HepG2 (cell line): ENCODE results near the gene SDC1. TPM values are rescaled to one million over a fixed set of nuclear protein-coding genes. Genes with fewer than 3 reads are reported as not detected.

Experiments used
- ARNT ChIP-seq: fragments of 450-650 bp; IDR thresholded peaks from 2 replicates; pipeline ENCODE4 v1.6.1; 2017
- ARNT2 ChIP-seq: sonication (generic); formaldehyde crosslinking; IDR thresholded peaks from 2 replicates; pipeline ENCODE4 v1.8.0; 2022; ENCODE audit warnings: mild to moderate bottlenecking, low read depth, missing genetic modification reagents, moderate library complexity
- CBFB ChIP-seq: sonication (generic); formaldehyde crosslinking; IDR thresholded peaks from 2 replicates; pipeline ENCODE4 v1.4.0; 2020; ENCODE audit warnings: missing genetic modification reagents
- FOXJ3 ChIP-seq: sonication (generic); formaldehyde crosslinking; IDR thresholded peaks from 2 replicates; pipeline ENCODE4 v1.4.0; 2020; ENCODE audit warnings: missing genetic modification reagents, mild to moderate bottlenecking, borderline replicate concordance
- HOXA7 ChIP-seq: sonication (generic); formaldehyde crosslinking; IDR thresholded peaks from 2 replicates; pipeline ENCODE4 v1.8.1; 2022; ENCODE audit warnings: mild to moderate bottlenecking, missing genetic modification reagents, moderate library complexity
- MAFK ChIP-seq, 2 experiments: IDR thresholded peaks in 1 of 2; conservative IDR thresholded peaks in 1 of 2; 2 replicates each; pipeline ENCODE4 v1.6.1; 2011; ENCODE audit warnings: improper control_type of control experiment in 2 of 2, low read length in 2 of 2
- ONECUT2 ChIP-seq: sonication (generic); formaldehyde crosslinking; IDR thresholded peaks from 2 replicates; pipeline ENCODE4 v1.4.0; 2020; ENCODE audit warnings: missing genetic modification reagents
- STAT5B ChIP-seq: sonication (generic); formaldehyde crosslinking; IDR thresholded peaks from 2 replicates; pipeline ENCODE4 v1.4.0; 2020; ENCODE audit warnings: missing genetic modification reagents
- ZFP82 ChIP-seq: sonication (generic); formaldehyde crosslinking; IDR thresholded peaks from 2 replicates; pipeline ENCODE4 v1.5.1; 2020; ENCODE audit warnings: mild to moderate bottlenecking, missing genetic modification reagents, borderline replicate concordance
- ZKSCAN8 ChIP-seq: IDR thresholded peaks from 2 replicates; pipeline ENCODE4 v1.6.1; 2016; ENCODE audit warnings: borderline replicate concordance, missing genetic modification reagents, missing compliant biosample characterization
- ZNF143 ChIP-seq: sonication (generic); formaldehyde crosslinking; IDR thresholded peaks from 2 replicates; pipeline ENCODE4 v1.4.0; 2020; ENCODE audit warnings: missing genetic modification reagents
- ZNF598 ChIP-seq: sonication (generic); formaldehyde crosslinking; IDR thresholded peaks from 2 replicates; pipeline ENCODE4 v1.5.1; 2020; ENCODE audit warnings: mild to moderate bottlenecking, missing genetic modification reagents, borderline replicate concordance
- ZNF674 ChIP-seq: sonication (generic); formaldehyde crosslinking; IDR thresholded peaks from 2 replicates; pipeline ENCODE4 v1.5.0; 2020; ENCODE audit warnings: low read depth, mild to moderate bottlenecking, missing genetic modification reagents
- polyA plus RNA-seq, 8 experiments: library from polyadenylated mRNA; depleted of rRNA in 3 of 8; stranded (reverse) in 7 of 8; unstranded in 1 of 8; fragments of >200 nt; fragmentation: Illumina TruSeq in 4 of 8; extraction: Trizol in 4 of 8; gene quantifications; 2 replicates each; pipeline versions ENCODE4 v1.2.1 to v1.2.3, GENCODE V29; 2011 to 2016; ENCODE audit warnings: low read depth in 4 of 8, missing spikeins in 1 of 8, mixed read lengths in 1 of 8; ENCODE audit not compliant: insufficient read depth in 1 of 8
- total RNA-seq, 5 experiments: library from RNA; depleted of rRNA; stranded (reverse); fragments of >200 nt; fragmentation: Illumina TruSeq; extraction: Trizol; gene quantifications; 2 replicates each; pipeline ENCODE4 v1.2.3, GENCODE V29; 2016; ENCODE audit warnings: low read depth in 1 of 5
- TF ChIP-seq, protein P1 (sequence below): IDR thresholded peaks from 2 replicates; pipeline ENCODE4 v1.6.1; 2016
- TF ChIP-seq, protein P2 (sequence below): IDR thresholded peaks from 2 replicates; pipeline ENCODE4 v1.6.1; 2016; ENCODE audit warnings: missing biosample characterization, missing genetic modification reagents, low read depth
- TF ChIP-seq, protein P3 (sequence below): IDR thresholded peaks from 2 replicates; pipeline ENCODE4 v1.6.1; 2016; ENCODE audit warnings: low read depth, borderline replicate concordance
- TF ChIP-seq, protein P4 (sequence below): sonication (generic); formaldehyde crosslinking; IDR thresholded peaks from 2 replicates; pipeline ENCODE4 v1.5.0; 2020; ENCODE audit warnings: mild to moderate bottlenecking, missing genetic modification reagents, borderline replicate concordance
- TF ChIP-seq, protein P5 (sequence below): sonication (generic); formaldehyde crosslinking; IDR thresholded peaks from 2 replicates; pipeline ENCODE4 v1.8.0; 2022; ENCODE audit warnings: missing genetic modification reagents, mild to moderate bottlenecking, borderline replicate concordance

Gene SDC1
- total and polyA plus RNA-seq, 2 of the 13 experiments (the other 11 are each of a cell fraction or from before 2014, with no cell fraction given), result 108 to 119 TPM

DNA sequence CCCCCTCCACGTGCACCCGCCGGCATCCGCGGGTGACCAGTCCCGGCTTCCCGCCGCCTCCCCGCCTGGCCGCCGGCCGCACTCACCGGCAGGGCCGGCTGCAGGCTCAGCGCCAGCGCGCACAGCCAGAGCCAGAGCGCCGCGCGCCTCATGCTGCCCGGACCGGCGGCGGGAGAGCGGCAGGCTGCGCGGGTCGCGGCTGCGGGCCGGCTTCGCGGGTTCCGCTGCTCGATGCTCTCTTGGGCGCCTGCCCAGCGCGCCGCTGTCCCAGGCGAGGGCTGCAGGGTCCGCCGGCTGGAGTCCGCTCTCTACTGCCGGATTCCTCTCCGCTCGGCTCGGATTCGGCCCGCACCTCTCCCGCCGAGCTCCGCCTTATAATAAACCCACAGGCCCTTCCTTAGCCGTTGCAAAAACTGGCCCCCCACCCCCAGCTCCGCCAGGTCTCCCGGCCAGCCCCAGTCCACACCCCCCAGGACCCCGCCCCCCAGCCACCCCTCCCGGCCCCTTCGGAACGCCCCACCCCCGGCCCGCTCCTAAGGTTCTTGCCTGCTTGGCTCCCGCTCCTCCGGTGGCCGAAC, at the start of gene SDC1 (continued):
- TF ChIP-seq ZNF674 (CRISPR knock-in tag) (no peak), ONECUT2 (CRISPR knock-in tag) (no peak), ZKSCAN8 (CRISPR knock-in tag) (no peak), FOXJ3 (CRISPR knock-in tag) (no peak), HOXA7 (CRISPR knock-in tag) (no peak), ZNF598 (CRISPR knock-in tag) (no peak), ZNF143 (CRISPR knock-in tag) (0 out of 2 replicates have a peak, but pooled peaks have one; percentile 11), CBFB (no peak), ARNT2 (peak; percentile 11; the same call in 1 of the 2 replicates), ARNT (no peak), STAT5B (CRISPR knock-in tag) (no peak), MAFK (conservative IDR thresholded peaks at IDR 0.05 in 1 of 2, IDR thresholded peaks at IDR 0.05 in 1 of 2; ENCODE audit: low read length in 2 of 2) (no peak), ZFP82 (CRISPR knock-in tag) (no peak)
- TF ChIP-seq, protein P1, sequence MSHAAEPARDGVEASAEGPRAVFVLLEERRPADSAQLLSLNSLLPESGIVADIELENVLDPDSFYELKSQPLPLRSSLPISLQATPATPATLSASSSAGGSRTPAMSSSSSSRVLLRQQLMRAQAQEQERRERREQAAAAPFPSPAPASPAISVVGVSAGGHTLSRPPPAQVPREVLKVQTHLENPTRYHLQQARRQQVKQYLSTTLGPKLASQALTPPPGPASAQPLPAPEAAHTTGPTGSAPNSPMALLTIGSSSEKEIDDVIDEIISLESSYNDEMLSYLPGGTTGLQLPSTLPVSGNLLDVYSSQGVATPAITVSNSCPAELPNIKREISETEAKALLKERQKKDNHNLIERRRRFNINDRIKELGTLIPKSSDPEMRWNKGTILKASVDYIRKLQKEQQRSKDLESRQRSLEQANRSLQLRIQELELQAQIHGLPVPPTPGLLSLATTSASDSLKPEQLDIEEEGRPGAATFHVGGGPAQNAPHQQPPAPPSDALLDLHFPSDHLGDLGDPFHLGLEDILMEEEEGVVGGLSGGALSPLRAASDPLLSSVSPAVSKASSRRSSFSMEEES (CRISPR knock-in tag), result no peak
- TF ChIP-seq, protein P2, sequence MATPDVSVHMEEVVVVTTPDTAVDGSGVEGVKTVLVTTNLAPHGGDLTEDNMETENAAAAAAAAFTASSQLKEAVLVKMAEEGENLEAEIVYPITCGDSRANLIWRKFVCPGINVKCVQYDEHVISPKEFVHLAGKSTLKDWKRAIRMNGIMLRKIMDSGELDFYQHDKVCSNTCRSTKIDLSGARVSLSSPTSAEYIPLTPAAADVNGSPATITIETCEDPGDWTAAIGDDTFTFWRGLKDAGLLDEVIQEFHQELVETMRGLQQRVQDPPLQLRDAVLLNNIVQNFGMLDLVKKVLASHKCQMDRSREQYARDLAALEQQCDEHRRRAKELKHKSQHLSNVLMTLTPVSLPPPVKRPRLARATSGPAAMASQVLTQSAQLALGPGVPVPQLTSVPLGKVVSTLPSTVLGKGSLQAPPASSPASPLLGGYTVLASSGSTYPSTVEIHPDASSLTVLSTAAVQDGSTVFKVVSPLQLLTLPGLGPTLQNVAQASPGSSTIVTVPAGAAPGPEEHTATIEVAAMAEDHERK (CRISPR knock-in tag), result no peak
- TF ChIP-seq, protein P3, sequence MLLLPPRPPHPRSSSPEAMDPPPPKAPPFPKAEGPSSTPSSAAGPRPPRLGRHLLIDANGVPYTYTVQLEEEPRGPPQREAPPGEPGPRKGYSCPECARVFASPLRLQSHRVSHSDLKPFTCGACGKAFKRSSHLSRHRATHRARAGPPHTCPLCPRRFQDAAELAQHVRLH (CRISPR knock-in tag), result no peak
- TF ChIP-seq, protein P4, sequence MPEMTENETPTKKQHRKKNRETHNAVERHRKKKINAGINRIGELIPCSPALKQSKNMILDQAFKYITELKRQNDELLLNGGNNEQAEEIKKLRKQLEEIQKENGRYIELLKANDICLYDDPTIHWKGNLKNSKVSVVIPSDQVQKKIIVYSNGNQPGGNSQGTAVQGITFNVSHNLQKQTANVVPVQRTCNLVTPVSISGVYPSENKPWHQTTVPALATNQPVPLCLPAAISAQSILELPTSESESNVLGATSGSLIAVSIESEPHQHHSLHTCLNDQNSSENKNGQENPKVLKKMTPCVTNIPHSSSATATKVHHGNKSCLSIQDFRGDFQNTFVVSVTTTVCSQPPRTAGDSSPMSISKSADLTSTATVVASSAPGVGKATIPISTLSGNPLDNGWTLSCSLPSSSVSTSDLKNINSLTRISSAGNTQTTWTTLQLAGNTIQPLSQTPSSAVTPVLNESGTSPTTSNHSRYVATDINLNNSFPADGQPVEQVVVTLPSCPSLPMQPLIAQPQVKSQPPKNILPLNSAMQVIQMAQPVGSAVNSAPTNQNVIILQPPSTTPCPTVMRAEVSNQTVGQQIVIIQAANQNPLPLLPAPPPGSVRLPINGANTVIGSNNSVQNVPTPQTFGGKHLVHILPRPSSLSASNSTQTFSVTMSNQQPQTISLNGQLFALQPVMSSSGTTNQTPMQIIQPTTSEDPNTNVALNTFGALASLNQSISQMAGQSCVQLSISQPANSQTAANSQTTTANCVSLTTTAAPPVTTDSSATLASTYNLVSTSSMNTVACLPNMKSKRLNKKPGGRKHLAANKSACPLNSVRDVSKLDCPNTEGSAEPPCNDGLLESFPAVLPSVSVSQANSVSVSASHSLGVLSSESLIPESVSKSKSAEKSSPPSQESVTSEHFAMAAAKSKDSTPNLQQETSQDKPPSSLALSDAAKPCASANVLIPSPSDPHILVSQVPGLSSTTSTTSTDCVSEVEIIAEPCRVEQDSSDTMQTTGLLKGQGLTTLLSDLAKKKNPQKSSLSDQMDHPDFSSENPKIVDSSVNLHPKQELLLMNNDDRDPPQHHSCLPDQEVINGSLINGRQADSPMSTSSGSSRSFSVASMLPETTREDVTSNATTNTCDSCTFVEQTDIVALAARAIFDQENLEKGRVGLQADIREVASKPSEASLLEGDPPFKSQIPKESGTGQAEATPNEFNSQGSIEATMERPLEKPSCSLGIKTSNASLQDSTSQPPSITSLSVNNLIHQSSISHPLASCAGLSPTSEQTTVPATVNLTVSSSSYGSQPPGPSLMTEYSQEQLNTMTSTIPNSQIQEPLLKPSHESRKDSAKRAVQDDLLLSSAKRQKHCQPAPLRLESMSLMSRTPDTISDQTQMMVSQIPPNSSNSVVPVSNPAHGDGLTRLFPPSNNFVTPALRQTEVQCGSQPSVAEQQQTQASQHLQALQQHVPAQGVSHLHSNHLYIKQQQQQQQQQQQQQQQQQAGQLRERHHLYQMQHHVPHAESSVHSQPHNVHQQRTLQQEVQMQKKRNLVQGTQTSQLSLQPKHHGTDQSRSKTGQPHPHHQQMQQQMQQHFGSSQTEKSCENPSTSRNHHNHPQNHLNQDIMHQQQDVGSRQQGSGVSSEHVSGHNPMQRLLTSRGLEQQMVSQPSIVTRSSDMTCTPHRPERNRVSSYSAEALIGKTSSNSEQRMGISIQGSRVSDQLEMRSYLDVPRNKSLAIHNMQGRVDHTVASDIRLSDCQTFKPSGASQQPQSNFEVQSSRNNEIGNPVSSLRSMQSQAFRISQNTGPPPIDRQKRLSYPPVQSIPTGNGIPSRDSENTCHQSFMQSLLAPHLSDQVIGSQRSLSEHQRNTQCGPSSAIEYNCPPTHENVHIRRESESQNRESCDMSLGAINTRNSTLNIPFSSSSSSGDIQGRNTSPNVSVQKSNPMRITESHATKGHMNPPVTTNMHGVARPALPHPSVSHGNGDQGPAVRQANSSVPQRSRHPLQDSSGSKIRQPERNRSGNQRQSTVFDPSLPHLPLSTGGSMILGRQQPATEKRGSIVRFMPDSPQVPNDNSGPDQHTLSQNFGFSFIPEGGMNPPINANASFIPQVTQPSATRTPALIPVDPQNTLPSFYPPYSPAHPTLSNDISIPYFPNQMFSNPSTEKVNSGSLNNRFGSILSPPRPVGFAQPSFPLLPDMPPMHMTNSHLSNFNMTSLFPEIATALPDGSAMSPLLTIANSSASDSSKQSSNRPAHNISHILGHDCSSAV (CRISPR knock-in tag), result no peak
- TF ChIP-seq, protein P5, sequence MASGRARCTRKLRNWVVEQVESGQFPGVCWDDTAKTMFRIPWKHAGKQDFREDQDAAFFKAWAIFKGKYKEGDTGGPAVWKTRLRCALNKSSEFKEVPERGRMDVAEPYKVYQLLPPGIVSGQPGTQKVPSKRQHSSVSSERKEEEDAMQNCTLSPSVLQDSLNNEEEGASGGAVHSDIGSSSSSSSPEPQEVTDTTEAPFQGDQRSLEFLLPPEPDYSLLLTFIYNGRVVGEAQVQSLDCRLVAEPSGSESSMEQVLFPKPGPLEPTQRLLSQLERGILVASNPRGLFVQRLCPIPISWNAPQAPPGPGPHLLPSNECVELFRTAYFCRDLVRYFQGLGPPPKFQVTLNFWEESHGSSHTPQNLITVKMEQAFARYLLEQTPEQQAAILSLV (CRISPR knock-in tag), result no peak
